ENCODE results near the gene B4GALT1.
A peak's percentile ranks its signal among the peaks of the same experiment; 100 is the strongest.

B4GALT1 gene

GRCh38 chr9:33129251-33129885 lies 37.8 kb downstream of the B4GALT1 start:
- H3K27ac Mint-ChIP-seq: peak overlapping the region; percentile 93
- no peaks in the 10 kb centered on the region for H3K9me3 Mint-ChIP-seq
- peaks cover 64% of the 10 kb centered on the region for H3K36me3 Mint-ChIP-seq
- peak overlapping the region; percentile 11 for H3K4me3 Mint-ChIP-seq
- H3K27me3 Mint-ChIP-seq: no peaks in the 10 kb centered on the region
- ATAC-seq: no peak
- H3K4me1 Mint-ChIP-seq: peaks cover 83% of the 10 kb centered on the region

- H3K4me1 Mint-ChIP-seq: peaks cover 86% of the 10 kb centered on the region
- H3K27ac Mint-ChIP-seq: peak overlapping the region; percentile 93
Measured at GRCh38 chr9:33128570-33128969, 38.6 kb downstream of the B4GALT1 start.

DNA sequence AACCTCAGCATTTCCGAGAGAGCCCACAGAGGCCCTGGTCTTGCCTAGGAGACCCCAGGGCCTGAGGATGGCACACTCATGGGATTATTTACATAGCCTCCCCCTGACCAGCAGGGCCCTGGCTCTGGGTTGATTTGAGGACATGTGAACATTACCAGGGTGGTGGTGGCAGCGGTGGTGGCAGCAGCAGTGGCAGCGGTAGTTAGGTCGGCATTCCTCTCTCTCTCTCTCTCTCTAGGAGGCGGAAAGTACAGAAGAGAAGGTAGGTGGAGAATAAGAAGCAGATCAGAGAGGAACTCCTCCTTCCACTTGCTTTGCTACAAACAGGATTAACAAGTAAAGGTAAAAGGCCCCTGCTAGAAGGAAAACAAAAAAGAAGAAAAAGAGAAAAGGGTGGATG lies 39.3 kb downstream of the B4GALT1 start:
- no peaks in the 10 kb centered on the region for H3K27me3 Mint-ChIP-seq
- peaks cover 62% of the 10 kb centered on the region for H3K36me3 Mint-ChIP-seq
- no peak overlapping the region for H3K4me3 Mint-ChIP-seq
- H3K27ac Mint-ChIP-seq: peak overlapping the region; percentile 93
- H3K9me3 Mint-ChIP-seq: no peaks in the 10 kb centered on the region
- peaks cover 83% of the 10 kb centered on the region for H3K4me1 Mint-ChIP-seq
- ATAC-seq: no peak

More at GRCh38 chr9:33128570-33128969, 38.6 kb downstream of the B4GALT1 start:
- H3K9me3 Mint-ChIP-seq: no peaks in the 10 kb centered on the region
- ATAC-seq: no peak
- H3K36me3 Mint-ChIP-seq: peaks cover 67% of the 10 kb centered on the region
- no peaks in the 10 kb centered on the region for H3K27me3 Mint-ChIP-seq
- no peak overlapping the region for H3K4me3 Mint-ChIP-seq

GRCh38 chr9:33125871-33126823 lies 41.0 kb downstream of the B4GALT1 start:
- H3K4me1 Mint-ChIP-seq: peaks cover 83% of the 10 kb centered on the region
- no peaks in the 10 kb centered on the region for H3K27me3 Mint-ChIP-seq
- no peaks in the 10 kb centered on the region for H3K9me3 Mint-ChIP-seq
- H3K4me3 Mint-ChIP-seq: peak overlapping the region; percentile 63
- peak overlapping the region; percentile 93 for H3K27ac Mint-ChIP-seq
- peaks cover 52% of the 10 kb centered on the region for H3K36me3 Mint-ChIP-seq
- peak; percentile 89 for ATAC-seq

- peaks cover 47% of the 10 kb centered on the region for H3K36me3 Mint-ChIP-seq
- H3K4me3 Mint-ChIP-seq: no peak overlapping the region
- no peak for ATAC-seq
- H3K27me3 Mint-ChIP-seq: no peaks in the 10 kb centered on the region
- H3K4me1 Mint-ChIP-seq: peaks cover 83% of the 10 kb centered on the region
- no peaks in the 10 kb centered on the region for H3K9me3 Mint-ChIP-seq
- H3K27ac Mint-ChIP-seq: peak overlapping the region; percentile 93
Measured at GRCh38 chr9:33125461-33125860, 41.7 kb downstream of the B4GALT1 start.

- Mint-ChIP-seq H3K36me3 (peaks cover 48% of the 10 kb centered on the region), H3K27ac (peak overlapping the region; percentile 93), H3K27me3 (no peaks in the 10 kb centered on the region), H3K4me1 (peaks cover 80% of the 10 kb centered on the region), H3K4me3 (peak overlapping the region; percentile 69), H3K9me3 (no peaks in the 10 kb centered on the region)
- ATAC-seq: peak; percentile 92
Measured at GRCh38 chr9:33124751-33125381, 42.3 kb downstream of the B4GALT1 start.

DNA sequence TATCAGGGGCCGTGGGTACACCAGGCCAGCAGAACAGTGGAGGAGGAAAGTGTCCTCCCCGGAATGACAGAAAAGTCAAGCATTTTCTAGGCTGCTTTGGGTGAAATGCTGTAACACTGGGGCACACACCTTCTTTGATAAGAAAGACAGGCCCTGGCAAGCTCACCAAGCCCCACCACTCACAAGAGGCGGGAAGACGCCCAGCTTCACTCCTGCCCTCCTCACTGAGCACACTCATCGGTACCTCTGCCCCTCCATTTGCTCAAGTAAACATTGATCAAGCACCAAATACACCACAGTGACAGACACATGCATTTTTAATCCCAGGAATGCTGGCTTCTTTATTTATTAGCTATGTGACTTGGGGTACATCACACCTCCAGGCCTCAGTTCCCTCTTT lies 43.1 kb downstream of the B4GALT1 start:
- Mint-ChIP-seq H3K9me3 (no peaks in the 10 kb centered on the region), H3K4me1 (peaks cover 72% of the 10 kb centered on the region), H3K27ac (peak overlapping the region; percentile 93), H3K27me3 (no peaks in the 10 kb centered on the region), H3K36me3 (peaks cover 45% of the 10 kb centered on the region), H3K4me3 (no peak overlapping the region)
- ATAC-seq: no peak

DNA sequence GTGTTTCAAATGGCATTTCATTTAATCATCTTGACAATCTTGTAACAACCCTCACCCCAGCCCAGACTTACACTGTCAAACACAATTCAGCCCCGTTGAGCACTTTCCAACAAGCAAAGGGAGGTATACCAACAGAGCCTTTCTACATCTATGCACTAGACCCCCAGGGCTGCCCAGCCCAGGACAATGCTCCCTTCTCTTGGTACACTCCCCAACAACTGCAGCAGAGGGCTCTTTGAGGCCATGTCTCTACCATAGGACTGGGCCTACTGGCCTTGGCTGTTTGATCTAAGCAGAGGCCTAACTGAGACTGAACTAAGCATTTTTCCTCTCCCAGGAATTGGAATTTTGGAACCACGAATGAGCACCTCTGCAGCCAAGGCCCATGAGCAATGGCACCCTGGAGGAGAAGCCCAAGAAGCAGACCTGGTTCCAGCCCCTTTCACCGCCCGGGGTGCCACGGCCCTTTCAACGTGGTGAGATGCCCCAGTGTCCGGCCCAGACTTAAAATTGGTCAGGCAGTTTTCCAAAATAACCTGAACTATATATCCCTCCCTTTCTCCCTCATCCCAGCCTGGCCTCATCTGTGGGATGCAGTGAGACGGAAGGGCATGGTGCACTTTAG lies 43.6 kb downstream of the B4GALT1 start:
- Mint-ChIP-seq H3K36me3 (peaks cover 44% of the 10 kb centered on the region), H3K27ac (peak overlapping the region; percentile 93), H3K27me3 (no peaks in the 10 kb centered on the region), H3K9me3 (no peaks in the 10 kb centered on the region), H3K4me3 (no peak overlapping the region), H3K4me1 (peaks cover 66% of the 10 kb centered on the region)
- no peak for ATAC-seq

DNA sequence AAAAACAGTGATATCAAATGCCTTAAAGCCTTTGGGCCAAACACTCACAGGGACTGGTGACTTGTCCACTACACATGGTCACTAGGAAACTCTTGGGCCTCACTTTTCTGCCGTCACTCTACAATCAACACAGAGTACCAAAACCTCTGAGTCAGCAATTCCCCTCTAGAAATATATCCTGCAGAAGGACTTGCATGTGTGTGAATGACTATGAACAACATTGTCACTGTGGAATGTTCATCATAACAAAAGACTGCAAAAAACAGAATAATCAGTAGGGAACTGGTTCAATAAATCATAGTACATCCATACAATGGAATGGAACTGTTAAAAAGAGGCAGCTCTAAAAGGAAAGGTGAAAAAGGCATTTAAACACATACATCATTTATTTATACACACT lies 46.5 kb downstream of the B4GALT1 start:
- no peak for ATAC-seq
- Mint-ChIP-seq H3K36me3 (peaks cover 30% of the 10 kb centered on the region), H3K4me3 (no peak overlapping the region), H3K9me3 (no peaks in the 10 kb centered on the region), H3K4me1 (peaks cover 58% of the 10 kb centered on the region), H3K27ac (no peak overlapping the region), H3K27me3 (no peaks in the 10 kb centered on the region)

- H3K9me3 Mint-ChIP-seq: no peaks in the 10 kb centered on the region
- no peaks in the 10 kb centered on the region for H3K27me3 Mint-ChIP-seq
- H3K4me1 Mint-ChIP-seq: peaks cover 41% of the 10 kb centered on the region
- H3K27ac Mint-ChIP-seq: peak overlapping the region; percentile 82
- H3K4me3 Mint-ChIP-seq: no peak overlapping the region
- no peak for ATAC-seq
- H3K36me3 Mint-ChIP-seq: peaks cover 42% of the 10 kb centered on the region
Measured at GRCh38 chr9:33117796-33118195, 49.3 kb downstream of the B4GALT1 start.

- Mint-ChIP-seq H3K9me3 (no peaks in the 10 kb centered on the region), H3K27me3 (no peaks in the 10 kb centered on the region), H3K27ac (peak overlapping the region; percentile 82), H3K4me1 (peaks cover 41% of the 10 kb centered on the region), H3K4me3 (peak overlapping the region; percentile 22), H3K36me3 (peaks cover 47% of the 10 kb centered on the region)
- ATAC-seq: no peak
Measured at GRCh38 chr9:33117306-33117705, 49.8 kb downstream of the B4GALT1 start.

DNA sequence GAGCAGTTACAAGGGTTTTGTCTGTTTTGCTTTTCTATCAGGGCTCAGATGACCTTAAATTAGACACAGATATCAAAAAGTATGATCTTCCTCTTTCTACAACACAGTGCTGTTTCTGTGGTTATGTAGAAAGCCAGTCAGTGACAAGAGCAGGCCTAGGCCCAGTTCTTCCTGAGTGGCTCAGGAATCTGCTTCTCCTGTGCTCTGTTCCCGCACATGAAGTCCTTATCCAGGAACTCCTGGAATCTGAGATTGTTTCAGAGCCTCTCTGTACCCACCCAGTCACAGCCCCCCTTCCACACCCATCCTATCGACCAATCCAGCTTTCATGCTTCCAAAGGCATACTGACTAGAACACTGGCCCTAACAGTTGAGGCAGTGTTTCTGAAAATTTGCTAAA lies 50.3 kb downstream of the B4GALT1 start:
- peak; percentile 79 for ATAC-seq
- peaks cover 42% of the 10 kb centered on the region for H3K4me1 Mint-ChIP-seq
- peak overlapping the region; percentile 82 for H3K27ac Mint-ChIP-seq
- no peaks in the 10 kb centered on the region for H3K9me3 Mint-ChIP-seq
- peaks cover 51% of the 10 kb centered on the region for H3K36me3 Mint-ChIP-seq
- H3K4me3 Mint-ChIP-seq: peak overlapping the region; percentile 22
- no peaks in the 10 kb centered on the region for H3K27me3 Mint-ChIP-seq

GRCh38 chr9:33114746-33115145 lies 52.4 kb downstream of the B4GALT1 start:
- Mint-ChIP-seq H3K36me3 (peaks cover 59% of the 10 kb centered on the region), H3K27me3 (no peaks in the 10 kb centered on the region), H3K27ac (no peak overlapping the region), H3K4me3 (no peak overlapping the region), H3K9me3 (no peaks in the 10 kb centered on the region), H3K4me1 (peaks cover 41% of the 10 kb centered on the region)
- no peak for ATAC-seq

- H3K4me3 Mint-ChIP-seq: no peak overlapping the region
- no peak for ATAC-seq
- H3K27me3 Mint-ChIP-seq: no peaks in the 10 kb centered on the region
- H3K4me1 Mint-ChIP-seq: peaks cover 44% of the 10 kb centered on the region
- no peaks in the 10 kb centered on the region for H3K9me3 Mint-ChIP-seq
- peaks cover 54% of the 10 kb centered on the region for H3K36me3 Mint-ChIP-seq
- peak overlapping the region; percentile 5 for H3K27ac Mint-ChIP-seq
Measured at GRCh38 chr9:33113799-33114547, 53.2 kb downstream of the B4GALT1 start.
